A549 (cell line): ENCODE data around the gene SKIC2. TPM values are rescaled to one million over a fixed set of nuclear protein-coding genes. Genes with fewer than 3 reads are reported as not detected.

Experiments
- ATAC-seq, 2 experiments: fragments of 200-7000 bp in 1 of 2; fragments of >200 bp in 1 of 2; cut with Nextera tagmentation in 1 of 2; cut with Tn5 transposase in 1 of 2; 3 replicates each; pipeline versions ENCODE4 v1.8.0 to v1.9.1; 2018 to 2020; ENCODE audit warnings: mild to moderate bottlenecking in 1 of 2, moderate library complexity in 1 of 2
- CTCF ChIA-PET: fragments of 300-600 bp; sonication (Branson Sonifier 250); formaldehyde crosslinking; extraction: SDS; loops from one replicate; lab custom pipeline; 2021; ENCODE audit warnings: antibody characterized with exemption, inconsistent platforms; lab: Yijun Ruan, JAX
- POLR2A ChIA-PET: fragments of 350-600 bp; formaldehyde crosslinking; extraction: SDS; loops from one replicate; lab custom pipeline; 2021; ENCODE audit warnings: antibody characterized with exemption, inconsistent platforms; lab: Yijun Ruan, JAX
- DNase-seq, 2 experiments: peaks; one replicate each; pipeline versions ENCODE4 v3.0.0 to v3.0.0-alpha.2; 2011 to 2016; ENCODE audit warnings: low read depth in 1 of 2, low spot score in 1 of 2
- FAIRE-seq: peaks from 2 replicates; lab custom pipeline; 2011; peaks lifted over from hg19 to GRCh38; lab: Jason Lieb, UNC
- H3K27ac ChIP-seq, 2 experiments: fragments of >200 bp; sonication (Bioruptor Twin); formaldehyde crosslinking; 3 replicates each; pipeline ENCODE4 v1.5.1; 2016 to 2017
- H3K4me1 ChIP-seq: fragments of >200 bp; sonication (Bioruptor Twin); formaldehyde crosslinking; 3 replicates; pipeline ENCODE4 v1.6.1; 2016
- H3K4me2 ChIP-seq: fragments of >200 bp; sonication (Bioruptor Twin); formaldehyde crosslinking; 3 replicates; pipeline ENCODE4 v1.6.1; 2016
- H3K4me3 ChIP-seq: fragments of >200 bp; sonication (Bioruptor Twin); formaldehyde crosslinking; 3 replicates; pipeline ENCODE4 v1.5.1; 2016
- H3K9me3 ChIP-seq: fragments of >200 bp; sonication (Bioruptor Twin); formaldehyde crosslinking; 3 replicates; pipeline ENCODE4 v1.6.1; 2016
- CBX8 ChIP-seq: fragments of 200-600 bp; sonication (generic); IDR thresholded peaks from 2 replicates; pipeline ENCODE4 v1.6.1; 2016
- FOSB ChIP-seq: fragments of 250-450 bp; sonication (Bioruptor Pico); IDR thresholded peaks from 2 replicates; pipeline ENCODE4 v1.5.0; 2020; ENCODE audit warnings: mild to moderate bottlenecking, moderate library complexity
- HES2 ChIP-seq: fragments of >200 bp; sonication (Bioruptor Twin); formaldehyde crosslinking; IDR thresholded peaks from 2 replicates; pipeline ENCODE4 v1.6.1; 2016
- HOXB5 ChIP-seq: fragments of 250-450 bp; sonication (Bioruptor Pico); IDR thresholded peaks from 2 replicates; pipeline ENCODE4 v1.5.0; 2020; ENCODE audit warnings: mild to moderate bottlenecking, moderate library complexity
- JUNB ChIP-seq: fragments of >200 bp; sonication (Bioruptor Twin); formaldehyde crosslinking; IDR thresholded peaks from 2 replicates; pipeline ENCODE4 v1.6.1; 2016
- MAFK ChIP-seq: fragments of 450-650 bp; IDR thresholded peaks from 2 replicates; pipeline ENCODE4 v1.6.1; 2014; ENCODE audit not compliant: partially characterized antibody
- PBX3 ChIP-seq: IDR thresholded peaks from 2 replicates; pipeline ENCODE4 v1.6.1; 2012
- RCOR1 ChIP-seq: fragments of 150-350 bp; IDR thresholded peaks from 2 replicates; pipeline ENCODE4 v1.6.1; 2014; ENCODE audit warnings: antibody characterized with exemption, low read length, low read depth
- REST ChIP-seq: fragments of 200-600 bp; sonication (generic); IDR thresholded peaks from 2 replicates; pipeline ENCODE4 v1.6.1; 2016; ENCODE audit warnings: antibody characterized with exemption, mild to moderate bottlenecking, moderate library complexity
- RFX5 ChIP-seq: fragments of 450-650 bp; IDR thresholded peaks from 2 replicates; pipeline ENCODE4 v1.7.1; 2014; ENCODE audit warnings: antibody characterized with exemption, mild to moderate bottlenecking, moderate library complexity
- USF2 ChIP-seq: fragments of 450-650 bp; IDR thresholded peaks from 2 replicates; pipeline ENCODE4 v1.6.1; 2014; ENCODE audit warnings: antibody characterized with exemption
- WGBS: methylation state at CpG from one replicate; pipeline ENCODE4 v1.1.6; 2017; ENCODE audit errors: missing lambda C conversion rate; 5-methylcytosine and 5-hydroxymethylcytosine counted together
- polyA plus RNA-seq, 4 experiments: library from polyadenylated mRNA; depleted of rRNA in 3 of 4; stranded (reverse); fragments of >200 nt; fragmentation: RNase III in 1 of 4; extraction: RNeasy Plus Mini Kit Qiagen cat#74134 plus additional on column Dnase treatment in 1 of 4; gene quantifications; 2 replicates in 3 of 4; 3 replicates in 1 of 4; pipeline ENCODE4 v1.2.3, GENCODE V29; 2011 to 2017
- TF ChIP-seq, protein P1 (sequence below): fragments of >200 bp; sonication (Bioruptor Twin); formaldehyde crosslinking; IDR thresholded peaks from 3 replicates; pipeline ENCODE4 v1.6.1; 2016
- TF ChIP-seq, protein P2 (sequence below): fragments of 250-450 bp; sonication (Bioruptor Pico); IDR thresholded peaks from 2 replicates; pipeline ENCODE4 v1.5.0; 2021; ENCODE audit warnings: mild to moderate bottlenecking, moderate library complexity, borderline replicate concordance

Gene SKIC2
- polyA plus RNA-seq, 2 of the 4 experiments (the other 2 are of a cell fraction) = 20.8 to 37.5 TPM

- ATAC-seq (no peak), FAIRE-seq (no peak), DNase-seq (no peak)
- ChIA-PET POLR2A (no interaction called here), CTCF (interaction anchor here (1.4 kb wide), 1 partner anchor 15 kb away, joined by 9 read pairs; no protein-coding TSS in a partner anchor)
- Histone ChIP-seq H3K27ac (no peak overlapping the region), H3K9me3 (no peaks in the 10 kb centered on the region), H3K4me3 (no peak overlapping the region), H3K4me2 (no peak overlapping the region), H3K4me1 (peaks cover 9% of the 10 kb centered on the region; the same call in 1 of the 3 replicates)
- 90% methylated on average over 10 of the region's 10 CpGs for WGBS
- TF ChIP-seq HOXB5 (CRISPR knock-in tag) (no peak), RFX5 (no peak), RCOR1 (no peak)
Measured at GRCh38 chr6:31966997-31967925, 8.3 kb downstream of the SKIC2 start.

- Histone ChIP-seq H3K4me1 (peaks cover 9% of the 10 kb centered on the region; the same call in 1 of the 3 replicates), H3K4me2 (no peak overlapping the region), H3K27ac (no peak overlapping the region), H3K4me3 (no peak overlapping the region), H3K9me3 (no peaks in the 10 kb centered on the region)
- no peak for DNase-seq
- 92% methylated on average over 2 of the region's 3 CpGs for WGBS
- no peak for TF ChIP-seq HES2
- no peak for TF ChIP-seq MAFK
- no peak for TF ChIP-seq JUNB
- TF ChIP-seq PBX3 = no peak
- no peak for TF ChIP-seq FOSB (CRISPR knock-in tag)
- TF ChIP-seq, protein P1, sequence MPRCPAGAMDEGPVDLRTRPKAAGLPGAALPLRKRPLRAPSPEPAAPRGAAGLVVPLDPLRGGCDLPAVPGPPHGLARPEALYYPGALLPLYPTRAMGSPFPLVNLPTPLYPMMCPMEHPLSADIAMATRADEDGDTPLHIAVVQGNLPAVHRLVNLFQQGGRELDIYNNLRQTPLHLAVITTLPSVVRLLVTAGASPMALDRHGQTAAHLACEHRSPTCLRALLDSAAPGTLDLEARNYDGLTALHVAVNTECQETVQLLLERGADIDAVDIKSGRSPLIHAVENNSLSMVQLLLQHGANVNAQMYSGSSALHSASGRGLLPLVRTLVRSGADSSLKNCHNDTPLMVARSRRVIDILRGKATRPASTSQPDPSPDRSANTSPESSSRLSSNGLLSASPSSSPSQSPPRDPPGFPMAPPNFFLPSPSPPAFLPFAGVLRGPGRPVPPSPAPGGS = no peak
- no peak for TF ChIP-seq USF2
- TF ChIP-seq, protein P2, sequence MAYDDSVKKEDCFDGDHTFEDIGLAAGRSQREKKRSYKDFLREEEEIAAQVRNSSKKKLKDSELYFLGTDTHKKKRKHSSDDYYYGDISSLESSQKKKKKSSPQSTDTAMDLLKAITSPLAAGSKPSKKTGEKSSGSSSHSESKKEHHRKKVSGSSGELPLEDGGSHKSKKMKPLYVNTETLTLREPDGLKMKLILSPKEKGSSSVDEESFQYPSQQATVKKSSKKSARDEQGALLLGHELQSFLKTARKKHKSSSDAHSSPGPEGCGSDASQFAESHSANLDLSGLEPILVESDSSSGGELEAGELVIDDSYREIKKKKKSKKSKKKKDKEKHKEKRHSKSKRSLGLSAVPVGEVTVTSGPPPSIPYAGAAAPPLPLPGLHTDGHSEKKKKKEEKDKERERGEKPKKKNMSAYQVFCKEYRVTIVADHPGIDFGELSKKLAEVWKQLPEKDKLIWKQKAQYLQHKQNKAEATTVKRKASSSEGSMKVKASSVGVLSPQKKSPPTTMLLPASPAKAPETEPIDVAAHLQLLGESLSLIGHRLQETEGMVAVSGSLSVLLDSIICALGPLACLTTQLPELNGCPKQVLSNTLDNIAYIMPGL (CRISPR knock-in tag) = no peak
- TF ChIP-seq REST = no peak
- TF ChIP-seq CBX8 = no peak
- no peak for TF ChIP-seq RCOR1
- FAIRE-seq = no peak
- CTCF ChIA-PET = no interaction called here
- ATAC-seq = no peak
- POLR2A ChIA-PET = no interaction called here
Measured at GRCh38 chr6:31967926-31968320, 8.9 kb downstream of the SKIC2 start.
